22Rv1 (cell line): ENCODE measurements around the gene TRIM63.

Experiments used
- H3K27ac ChIP-seq: fragments of 450-650 bp; 2 replicates; pipeline ENCODE4 v1.5.1; 2017
- CTCF ChIP-seq: fragments of 450-650 bp; IDR thresholded peaks from 2 replicates; pipeline ENCODE4 v1.5.1; 2017; ENCODE audit warnings: mild to moderate bottlenecking
- ZFX ChIP-seq: fragments of 450-650 bp; IDR thresholded peaks from 2 replicates; pipeline ENCODE4 v1.6.1; 2017; ENCODE audit warnings: antibody characterized with exemption, borderline replicate concordance

TRIM63 gene

GRCh38 chr1:26031611-26032220, 35.7 kb downstream of the TRIM63 start:
- TF ChIP-seq ZFX (no peak), CTCF (no peak)
- no peak overlapping the region for H3K27ac ChIP-seq

GRCh38 chr1:26031196-26031595, 36.2 kb downstream of the TRIM63 start:
- no peak overlapping the region for H3K27ac ChIP-seq
- TF ChIP-seq ZFX (no peak), CTCF (no peak)

- H3K27ac ChIP-seq: no peak overlapping the region
- no peak for TF ChIP-seq ZFX
- TF ChIP-seq CTCF: peak; percentile 35; the same call in 1 of the 2 replicates
Measured at GRCh38 chr1:26029864-26030481, 37.5 kb downstream of the TRIM63 start.

- no peak overlapping the region for H3K27ac ChIP-seq
- TF ChIP-seq CTCF (no peak), ZFX (no peak)
Measured at GRCh38 chr1:26029054-26029863, 38.2 kb downstream of the TRIM63 start.

- TF ChIP-seq ZFX (no peak), CTCF (no peak)
- H3K27ac ChIP-seq: no peak overlapping the region
Measured at GRCh38 chr1:26028490-26028980, 38.9 kb downstream of the TRIM63 start.

- TF ChIP-seq CTCF: no peak
- TF ChIP-seq ZFX: no peak
Measured at GRCh38 chr1:26027716-26028489, 39.5 kb downstream of the TRIM63 start.

More at GRCh38 chr1:26027716-26028489, 39.5 kb downstream of the TRIM63 start:
- H3K27ac ChIP-seq: no peak overlapping the region
